HUDEP-2 (cell line): ENCODE measurements around the gene C16orf78.
"Not testable (repeated sequence)": the region's sequence is repeated elsewhere in the genome, so short reads cannot be mapped to it uniquely, and the experiment has no call there.

ENCODE experiments used
- DNase-seq, 76 experiments: peaks; one replicate each; lab custom pipeline; 2025; ENCODE audit not compliant: unreplicated experiment in 76 of 76; lab: John Stamatoyannopoulos, UW

C16orf78 gene

GRCh38 chr16:49349446-49350168, 24.0 kb upstream of the C16orf78 start:
- DNase-seq: no peak

GRCh38 chr16:49350265-49351095, 23.1 kb upstream of the C16orf78 start:
- DNase-seq: peak in 43 of 76 experiments; percentile 1 to 58 (median 20)

- DNase-seq: no peak
Measured at GRCh38 chr16:49351096-49351487, 22.5 kb upstream of the C16orf78 start.

- DNase-seq: peak in 1 of 76 experiments; percentile 4
Measured at GRCh38 chr16:49352892-49353291, 20.7 kb upstream of the C16orf78 start.

- DNase-seq: no peak
Measured at GRCh38 chr16:49353680-49354079, 19.9 kb upstream of the C16orf78 start.

- no peak for DNase-seq
Measured at GRCh38 chr16:49354101-49354500, 19.5 kb upstream of the C16orf78 start.

- DNase-seq: no peak
Measured at GRCh38 chr16:49354991-49355390, 18.6 kb upstream of the C16orf78 start.

GRCh38 chr16:49355933-49356665, 17.5 kb upstream of the C16orf78 start:
- no peak for DNase-seq

- no peak for DNase-seq
Measured at GRCh38 chr16:49356728-49357488, 16.7 kb upstream of the C16orf78 start.

- DNase-seq: no peak
Measured at GRCh38 chr16:49359591-49359990, 14.0 kb upstream of the C16orf78 start.

GRCh38 chr16:49361731-49362130, 11.9 kb upstream of the C16orf78 start:
- not testable (repeated sequence) for DNase-seq

GRCh38 chr16:49362230-49362629, 11.4 kb upstream of the C16orf78 start:
- no peak for DNase-seq

- DNase-seq: no peak
Measured at GRCh38 chr16:49365711-49366509, 7.7 kb upstream of the C16orf78 start.

GRCh38 chr16:49366669-49367068, 6.9 kb upstream of the C16orf78 start:
- DNase-seq: no peak

- no peak for DNase-seq
Measured at GRCh38 chr16:49369651-49370611, 3.7 kb upstream of the C16orf78 start.

GRCh38 chr16:49376206-49376605, 2.6 kb downstream of the C16orf78 start:
- DNase-seq: no peak

GRCh38 chr16:49377196-49377755, 3.7 kb downstream of the C16orf78 start:
- DNase-seq: no peak

- no peak for DNase-seq
Measured at GRCh38 chr16:49378238-49378637, 4.6 kb downstream of the C16orf78 start.
